Glutamatergic neuron (in vitro differentiated cells): ENCODE results near the gene SRGAP1. TPM values are rescaled to one million over a fixed set of nuclear protein-coding genes. Genes with fewer than 3 reads are reported as not detected.

Source experiments
- DNase-seq: peaks from one replicate; pipeline ENCODE4 v3.0.0; 2022
- H3K27ac Mint-ChIP-seq: one replicate; pipeline ENCODE4 v1.8.0; 2020; ENCODE audit warnings: mild to moderate bottlenecking, mixed read lengths, inconsistent platforms; ENCODE audit not compliant: unreplicated experiment
- H3K27me3 Mint-ChIP-seq: one replicate; pipeline ENCODE4 v1.8.0; 2020; ENCODE audit warnings: mild to moderate bottlenecking, moderate library complexity, mixed read lengths, inconsistent platforms; ENCODE audit not compliant: unreplicated experiment
- H3K36me3 Mint-ChIP-seq: one replicate; pipeline ENCODE4 v1.8.0; 2020; ENCODE audit warnings: mild to moderate bottlenecking, mixed read lengths, inconsistent platforms; ENCODE audit not compliant: unreplicated experiment
- H3K4me1 Mint-ChIP-seq: one replicate; pipeline ENCODE4 v1.8.0; 2020; ENCODE audit warnings: mild to moderate bottlenecking, low read depth, mixed read lengths, inconsistent platforms; ENCODE audit not compliant: unreplicated experiment
- H3K4me3 Mint-ChIP-seq: one replicate; pipeline ENCODE4 v1.8.0; 2020; ENCODE audit warnings: mild to moderate bottlenecking, mixed read lengths, inconsistent platforms; ENCODE audit not compliant: unreplicated experiment
- H3K9me3 Mint-ChIP-seq: one replicate; pipeline ENCODE4 v1.8.0; 2020; ENCODE audit warnings: mild to moderate bottlenecking, moderate library complexity, mixed read lengths, inconsistent platforms; ENCODE audit not compliant: unreplicated experiment
- total RNA-seq: library from RNA; stranded (reverse); fragmentation: NEBNext Ultra II Directional; extraction: Animal tissue kit (Norgen Biotek cat#: 25700); gene quantifications from one replicate; pipeline ENCODE4 v1.2.1, GENCODE V29; 2021; ENCODE audit not compliant: unreplicated experiment
- TF ChIP-seq, protein P1 (sequence below): fragments of 200-600 bp; sonication (generic); IDR thresholded peaks from one replicate; pipeline ENCODE4 v1.5.0; 2021; ENCODE audit not compliant: partially characterized antibody, unreplicated experiment

Gene SRGAP1
- total RNA-seq, 1 donor from 2014 or later = 52.0 TPM

DNA sequence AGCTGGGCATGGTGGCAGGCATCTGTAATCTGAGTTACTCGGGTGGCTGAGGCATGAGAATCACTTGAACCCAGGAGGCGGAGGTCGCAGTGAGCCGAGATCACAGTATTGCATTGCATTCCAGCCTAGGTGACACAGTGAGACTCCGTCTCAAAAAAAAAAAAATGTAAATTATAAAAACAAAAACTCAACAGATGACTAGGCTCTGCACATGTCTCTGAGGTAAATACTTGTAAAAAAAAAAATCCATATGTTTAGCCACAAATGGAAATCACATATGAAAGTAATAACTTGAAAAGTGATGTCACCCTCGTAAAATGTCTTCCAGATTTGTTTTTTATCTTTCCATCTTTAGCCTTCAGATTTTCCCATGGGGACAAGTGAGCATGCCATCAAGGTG is 292.6 kb downstream of the SRGAP1 start:
- peaks cover 39% of the 10 kb centered on the region for H3K36me3 Mint-ChIP-seq

DNA sequence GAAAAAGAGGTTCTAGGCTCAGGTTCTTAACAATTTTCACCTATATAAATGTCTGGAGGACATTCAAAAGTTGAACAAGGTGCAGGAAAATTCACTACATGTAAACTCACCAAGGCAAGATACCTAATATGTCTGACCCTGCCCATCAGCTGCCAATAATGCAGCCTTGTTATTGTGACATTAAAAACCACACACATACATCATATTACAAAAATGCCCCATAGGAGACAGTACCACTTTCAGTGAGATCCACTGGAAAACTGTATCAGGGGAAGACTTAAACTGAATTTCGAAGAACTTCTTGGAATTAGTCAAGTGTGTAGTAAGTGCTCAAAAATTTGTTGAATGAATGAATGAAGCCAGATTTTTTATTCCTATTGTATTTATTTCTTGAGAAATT is 294.5 kb downstream of the SRGAP1 start:
- Mint-ChIP-seq H3K27me3 (no peaks in the 10 kb centered on the region), H3K4me3 (no peak overlapping the region), H3K9me3 (peaks cover 5% of the 10 kb centered on the region), H3K27ac (no peak overlapping the region), H3K4me1 (no peaks in the 10 kb centered on the region), H3K36me3 (peaks cover 28% of the 10 kb centered on the region)
- TF ChIP-seq, protein P1, sequence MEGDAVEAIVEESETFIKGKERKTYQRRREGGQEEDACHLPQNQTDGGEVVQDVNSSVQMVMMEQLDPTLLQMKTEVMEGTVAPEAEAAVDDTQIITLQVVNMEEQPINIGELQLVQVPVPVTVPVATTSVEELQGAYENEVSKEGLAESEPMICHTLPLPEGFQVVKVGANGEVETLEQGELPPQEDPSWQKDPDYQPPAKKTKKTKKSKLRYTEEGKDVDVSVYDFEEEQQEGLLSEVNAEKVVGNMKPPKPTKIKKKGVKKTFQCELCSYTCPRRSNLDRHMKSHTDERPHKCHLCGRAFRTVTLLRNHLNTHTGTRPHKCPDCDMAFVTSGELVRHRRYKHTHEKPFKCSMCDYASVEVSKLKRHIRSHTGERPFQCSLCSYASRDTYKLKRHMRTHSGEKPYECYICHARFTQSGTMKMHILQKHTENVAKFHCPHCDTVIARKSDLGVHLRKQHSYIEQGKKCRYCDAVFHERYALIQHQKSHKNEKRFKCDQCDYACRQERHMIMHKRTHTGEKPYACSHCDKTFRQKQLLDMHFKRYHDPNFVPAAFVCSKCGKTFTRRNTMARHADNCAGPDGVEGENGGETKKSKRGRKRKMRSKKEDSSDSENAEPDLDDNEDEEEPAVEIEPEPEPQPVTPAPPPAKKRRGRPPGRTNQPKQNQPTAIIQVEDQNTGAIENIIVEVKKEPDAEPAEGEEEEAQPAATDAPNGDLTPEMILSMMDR = no peak
- no peak for DNase-seq

More for the DNA sequence above, 292.6 kb downstream of the SRGAP1 start:
- no peaks in the 10 kb centered on the region for H3K4me1 Mint-ChIP-seq
- H3K4me3 Mint-ChIP-seq = no peak overlapping the region
- H3K27ac Mint-ChIP-seq = no peak overlapping the region
- peaks cover 12% of the 10 kb centered on the region for H3K9me3 Mint-ChIP-seq
- DNase-seq = no peak
- no peaks in the 10 kb centered on the region for H3K27me3 Mint-ChIP-seq
- TF ChIP-seq, protein P1 = no peak

- no peaks in the 10 kb centered on the region for H3K9me3 Mint-ChIP-seq
- H3K4me3 Mint-ChIP-seq = no peak overlapping the region
- TF ChIP-seq, protein P1 = no peak
- peaks cover 7% of the 10 kb centered on the region for H3K36me3 Mint-ChIP-seq
- no peak for DNase-seq
- H3K27ac Mint-ChIP-seq = no peak overlapping the region
- H3K4me1 Mint-ChIP-seq = no peaks in the 10 kb centered on the region
- H3K27me3 Mint-ChIP-seq = no peaks in the 10 kb centered on the region
These were observed 297.9 kb downstream of the SRGAP1 start for GRCh38 chr12:64142382-64142781.

DNA sequence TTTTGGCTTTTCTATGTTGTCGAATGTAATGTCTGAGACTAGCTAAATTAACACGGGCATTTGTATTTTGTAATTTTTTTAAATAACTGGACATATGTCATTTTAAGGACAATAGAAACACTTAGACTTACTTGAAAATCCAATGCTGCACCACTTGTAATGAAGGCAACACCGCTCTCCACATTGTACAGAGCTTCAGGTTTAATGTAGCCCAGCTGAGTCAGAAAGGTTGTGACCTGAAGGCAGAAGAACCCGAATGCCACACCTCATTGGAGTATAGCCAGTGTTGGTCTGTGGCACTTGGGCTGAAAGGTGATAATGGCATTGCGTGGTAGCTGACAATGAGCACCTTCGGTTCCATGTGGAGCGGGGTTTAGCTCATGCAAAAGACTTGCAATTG is 298.3 kb downstream of the SRGAP1 start:
- Mint-ChIP-seq H3K27ac (no peak overlapping the region), H3K9me3 (no peaks in the 10 kb centered on the region)

DNA sequence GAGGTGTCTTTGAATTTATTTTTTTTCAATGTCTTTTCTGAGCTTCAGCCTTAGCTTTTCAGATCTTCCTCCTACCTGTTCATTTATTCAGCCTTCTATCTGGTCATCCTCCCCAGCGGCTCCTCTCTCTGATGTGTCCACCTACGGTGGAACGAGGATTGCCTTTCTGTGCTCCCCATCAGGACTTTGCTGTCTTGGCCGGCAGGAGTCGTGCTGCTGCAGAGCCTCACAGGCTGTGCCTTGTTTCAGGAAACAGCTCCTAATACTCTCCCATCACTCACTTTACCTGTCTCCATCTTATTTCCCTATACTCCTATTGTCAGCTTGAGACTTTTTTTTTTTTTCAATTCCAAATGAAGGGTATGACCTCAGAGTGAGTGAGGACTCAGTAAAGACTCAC is 300.7 kb downstream of the SRGAP1 start:
- H3K4me3 Mint-ChIP-seq = no peak overlapping the region
- TF ChIP-seq, protein P1 = no peak
- peaks cover 4% of the 10 kb centered on the region for H3K36me3 Mint-ChIP-seq
- no peaks in the 10 kb centered on the region for H3K9me3 Mint-ChIP-seq
- no peak for DNase-seq
- no peaks in the 10 kb centered on the region for H3K4me1 Mint-ChIP-seq
- H3K27ac Mint-ChIP-seq = no peak overlapping the region
- no peaks in the 10 kb centered on the region for H3K27me3 Mint-ChIP-seq

More for the DNA sequence above, 298.3 kb downstream of the SRGAP1 start:
- Mint-ChIP-seq H3K36me3 (peaks cover 7% of the 10 kb centered on the region), H3K4me1 (no peaks in the 10 kb centered on the region), H3K4me3 (no peak overlapping the region), H3K27me3 (no peaks in the 10 kb centered on the region)
- DNase-seq = no peak
- TF ChIP-seq, protein P1 = no peak
